GM12878 (cell line): Measurements from ENCODE around the gene CNNM2. TPM values are rescaled to one million over a fixed set of nuclear protein-coding genes. Genes with fewer than 3 reads are reported as not detected.

ENCODE experiments used
- ATAC-seq: fragments of 200-7000 bp; cut with Tn5 transposase; 3 replicates; pipeline ENCODE4 v1.9.1; 2020; ENCODE audit warnings: mild to moderate bottlenecking, moderate library complexity
- BruUV-seq: library from RNA; stranded (reverse); fragments of 400-500 nt; replicated peaks from 2 replicates; lab custom pipeline; 2021; lab: Mats Ljungman, UMichigan
- CTCF ChIA-PET: fragments of 300-600 bp; sonication (Branson Sonifier 250); formaldehyde crosslinking; extraction: SDS; loops from one replicate; lab custom pipeline; 2021; ENCODE audit warnings: inconsistent platforms; lab: Yijun Ruan, JAX
- POLR2A ChIA-PET: fragments of 350-600 bp; formaldehyde crosslinking; extraction: SDS; loops from one replicate; lab custom pipeline; 2021; ENCODE audit warnings: inconsistent platforms; lab: Charles Lee
- RAD21 ChIA-PET: fragments of 300-600 bp; sonication (Branson Sonifier 250); formaldehyde crosslinking; loops from one replicate; lab custom pipeline; 2023; ENCODE audit warnings: antibody characterized with exemption; ENCODE audit not compliant: unreplicated experiment; lab: Charles Lee
- SMC1A ChIA-PET: fragments of 300-600 bp; sonication (Branson Sonifier 250); formaldehyde crosslinking; loops from one replicate; lab custom pipeline; 2023; ENCODE audit not compliant: unreplicated experiment, uncharacterized antibody; lab: Charles Lee
- DNase-seq: peaks from one replicate; pipeline ENCODE4 v3.0.0-alpha.2; 2011; ENCODE audit warnings: low read depth, low spot score
- FAIRE-seq: peaks from 3 replicates; lab custom pipeline; 2011; peaks lifted over from hg19 to GRCh38; lab: Jason Lieb, UNC
- H2AFZ ChIP-seq: 2 replicates; pipeline ENCODE4 v1.6.0; 2011; ENCODE audit warnings: low read depth, low read length, control low read depth; ENCODE audit not compliant: control insufficient read depth
- H3K27ac ChIP-seq: 2 replicates; pipeline ENCODE4 v1.5.1; 2011; ENCODE audit warnings: control low read depth; ENCODE audit not compliant: control insufficient read depth, insufficient read depth
- H3K27me3 ChIP-seq, 2 experiments: replicated peaks in 1 of 2; 2 replicates each; pipeline versions ENCODE4 v1.6.0 to v1.6.1; 2011; ENCODE audit warnings: low read length in 1 of 2; ENCODE audit not compliant: control insufficient read depth in 2 of 2, insufficient read depth in 2 of 2
- H3K36me3 ChIP-seq, 2 experiments: 2 replicates each; pipeline ENCODE4 v1.5.1; 2011; ENCODE audit warnings: low read length in 1 of 2; ENCODE audit not compliant: control insufficient read depth in 2 of 2, insufficient read depth in 2 of 2
- H3K4me1 ChIP-seq: 2 replicates; pipeline ENCODE4 v1.6.1; 2011; ENCODE audit warnings: mild to moderate bottlenecking, low read length, moderate library complexity, mixed read lengths; ENCODE audit not compliant: control insufficient read depth, insufficient read depth
- H3K4me2 ChIP-seq: 2 replicates; pipeline ENCODE4 v1.6.0; 2011; ENCODE audit warnings: control low read depth; ENCODE audit not compliant: control insufficient read depth, insufficient read depth
- H3K4me3 ChIP-seq: fragments of 200-600 bp; sonication (generic); 2 replicates; pipeline ENCODE4 v1.5.1; 2016
- H3K79me2 ChIP-seq: 2 replicates; pipeline ENCODE4 v1.6.0; 2011; ENCODE audit warnings: low read length; ENCODE audit not compliant: control insufficient read depth, insufficient read depth
- H3K9ac ChIP-seq: 2 replicates; pipeline ENCODE4 v1.8.0; 2011; ENCODE audit warnings: low read length, control low read depth, mixed read lengths; ENCODE audit not compliant: control insufficient read depth, insufficient read depth
- H3K9me3 ChIP-seq: replicated peaks from 3 replicates; pipeline ENCODE4 v1.5.1; 2011; ENCODE audit warnings: mild to moderate bottlenecking, low read length; ENCODE audit not compliant: control insufficient read depth, insufficient read depth
- H4K20me1 ChIP-seq: 2 replicates; pipeline ENCODE4 v1.6.0; 2011; ENCODE audit not compliant: control insufficient read depth, insufficient read depth
- FOXM1 ChIP-seq: IDR thresholded peaks from 2 replicates; pipeline ENCODE4 v1.6.1; 2012; ENCODE audit warnings: low read depth, mild to moderate bottlenecking, inconsistent platforms, low read length, moderate library complexity
- HDAC2 ChIP-seq: fragments of 200-600 bp; sonication (generic); IDR thresholded peaks from 2 replicates; pipeline ENCODE4 v1.6.1; 2017
- LARP7 ChIP-seq: fragments of 450-650 bp; IDR thresholded peaks from 2 replicates; pipeline ENCODE4 v1.6.1; 2017; ENCODE audit warnings: mild to moderate bottlenecking
- PBX3 ChIP-seq: IDR thresholded peaks from 2 replicates; pipeline ENCODE4 v1.6.1; 2011; ENCODE audit warnings: mild to moderate bottlenecking, low read depth, low read length, moderate library complexity; ENCODE audit not compliant: insufficient replicate concordance
- RELA ChIP-seq: fragments of 450-650 bp; IDR thresholded peaks from 2 replicates; pipeline ENCODE4 v1.8.0; 2014; ENCODE audit warnings: borderline replicate concordance; ENCODE audit not compliant: partially characterized antibody
- WGBS: methylation state at CpG from one replicate; pipeline ENCODE4 v1.1.6; 2016; ENCODE audit warnings: low lambda C conversion rate; ENCODE audit not compliant: insufficient replicate concordance, insufficient coverage; ENCODE audit errors: missing lambda C conversion rate; 5-methylcytosine and 5-hydroxymethylcytosine counted together
- in situ Hi-C: fragments of 300-500 bp; cut with MboI; formaldehyde crosslinking; loops from 9 replicates; pipeline ENCODE4 v1.14.3; 2018; ENCODE audit warnings: mixed read lengths
- intact Hi-C: fragments of 100-400 bp; cut with micrococcal nuclease; formaldehyde crosslinking; loops from one replicate; pipeline ENCODE4 v1.14.2; 2022; ENCODE audit not compliant: unreplicated experiment
- polyA plus RNA-seq, 11 experiments: library from polyadenylated mRNA; depleted of rRNA in 4 of 11; unstranded in 6 of 11; stranded (reverse) in 5 of 11; fragments of >200 nt; fragmentation: Nextera tagmentation in 4 of 11; fragmentation: Illumina TruSeq in 1 of 11; extraction: Ambion mirVana in 4 of 11; extraction: Trizol in 1 of 11; gene quantifications; 1 replicate in 1 of 11; 2 replicates in 10 of 11; pipeline versions ENCODE4 v1.2.1 to v1.2.3, GENCODE V29; 2011 to 2016; ENCODE audit warnings: inconsistent platforms in 2 of 11, missing spikeins in 2 of 11, low read depth in 1 of 11
- total RNA-seq, 4 experiments: library from RNA; depleted of rRNA in 3 of 4; stranded (reverse); fragments of >200 nt in 3 of 4; fragmentation: Illumina TruSeq in 1 of 4; extraction: Trizol in 1 of 4; gene quantifications; 2 replicates each; pipeline versions ENCODE4 v1.2.1 to v1.2.3, GENCODE V29; 2013 to 2021

The CNNM2 gene
- total and polyA plus RNA-seq, 10 of the 15 experiments (the other 5 are each of a cell fraction or from before 2014, with no cell fraction given), result 0.18 to 7.3 (median 2.5) TPM

- H3K36me3 ChIP-seq, result no peaks in the 10 kb centered on the region
- no peaks in the 10 kb centered on the region for H3K9me3 ChIP-seq
- DNase-seq (no peak), ATAC-seq (no peak), FAIRE-seq (no peak)
- ChIA-PET SMC1A (interaction anchor here (0.7 to 1.1 kb wide), 2 partner anchors 21 to 350 kb away, joined by 3 read pairs; no protein-coding TSS in a partner anchor), CTCF (interaction anchor here (1.2 to 1.8 kb wide), 3 partner anchors 128 to 289 kb away, joined by 3 to 5 read pairs (median 4); partner anchors contain the start of gene CNNM2), POLR2A (interaction anchor here (0.5 to 0.9 kb wide), 4 partner anchors 10 to 140 kb away, joined by 3 to 7 read pairs (median 5); partner anchors contain the start of gene CNNM2), RAD21 (no interaction called here)
- no peak overlapping the region for H3K9ac ChIP-seq
- H3K4me2 ChIP-seq, result no peak overlapping the region
- no peaks in the 10 kb centered on the region for H3K27me3 ChIP-seq
- H3K79me2 ChIP-seq, result no peaks in the 10 kb centered on the region
- no peak overlapping the region for H2AFZ ChIP-seq
- no peaks in the 10 kb centered on the region for H3K4me1 ChIP-seq
- H4K20me1 ChIP-seq, result no peaks in the 10 kb centered on the region
- no TSS peak for BruUV-seq
- TF ChIP-seq FOXM1, result no peak
- in situ Hi-C loops, result no loop called here
- 97% methylated on average over 3 of the region's 3 CpGs for WGBS
- H3K4me3 ChIP-seq, result no peak overlapping the region
- intact Hi-C loops, result no loop called here
- H3K27ac ChIP-seq, result no peak overlapping the region
Measured at GRCh38 chr10:103045961-103046360, 127.9 kb downstream of the CNNM2 start.

GRCh38 chr10:103047381-103047780 lies 129.3 kb downstream of the CNNM2 start:
- no peak for FAIRE-seq
- POLR2A ChIA-PET, result no interaction called here
- RAD21 ChIA-PET, result no interaction called here

More at GRCh38 chr10:103047381-103047780, 129.3 kb downstream of the CNNM2 start:
- no peak overlapping the region for H3K4me2 ChIP-seq
- intact Hi-C loops (no loop called here), in situ Hi-C loops (no loop called here)
- H3K9me3 ChIP-seq, result no peaks in the 10 kb centered on the region
- WGBS, result 29% methylated on average over 3 of the region's 3 CpGs
- no peak for TF ChIP-seq HDAC2
- TF ChIP-seq LARP7, result no peak
- no peak for TF ChIP-seq RELA
- TF ChIP-seq PBX3, result no peak
- TF ChIP-seq, all 136 proteins: peak for 0
- no peaks in the 10 kb centered on the region for H3K79me2 ChIP-seq
- no peaks in the 10 kb centered on the region for H4K20me1 ChIP-seq
- no peak overlapping the region for H3K27ac ChIP-seq
- ChIA-PET SMC1A (interaction anchor here (2.1 kb wide), 1 partner anchor 15 kb away, joined by 5 read pairs; no protein-coding TSS in a partner anchor), CTCF (interaction anchor here (1.6 to 1.8 kb wide), 2 partner anchors 129 to 287 kb away, joined by 4 to 5 read pairs; partner anchors contain the start of gene CNNM2)
- no peak overlapping the region for H3K9ac ChIP-seq
- no peak overlapping the region for H3K4me3 ChIP-seq
- H2AFZ ChIP-seq, result no peak overlapping the region
- H3K36me3 ChIP-seq, result no peaks in the 10 kb centered on the region
- ATAC-seq (no peak), DNase-seq (no peak)
- H3K27me3 ChIP-seq, result no peaks in the 10 kb centered on the region
- no peaks in the 10 kb centered on the region for H3K4me1 ChIP-seq
- BruUV-seq, result no TSS peak
